Caki2 (cell line): ENCODE data around the gene SENP2. TPM values are rescaled to one million over a fixed set of nuclear protein-coding genes. Genes with fewer than 3 reads are reported as not detected.
"Not testable (repeated sequence)": the region's sequence is repeated elsewhere in the genome, so short reads cannot be mapped to it uniquely, and the experiment has no call there.

Experiments used
- DNase-seq: peaks from one replicate; pipeline ENCODE4 v3.0.0-alpha.2; 2015; ENCODE audit warnings: low read depth
- in situ Hi-C: cut with HindIII; loops from 2 replicates; pipeline ENCODE4 v1.10.0; 2016; ENCODE audit warnings: low sequenced_read_pairs, low pct_unique_long_range_greater_than_20kb, mixed read lengths
- total RNA-seq: library from RNA; depleted of rRNA; stranded (reverse); fragments of >200 nt; shearing (Covaris generic); gene quantifications from 2 replicates; pipeline ENCODE4 v1.2.3, GENCODE V29; 2014; ENCODE audit warnings: low replicate concordance; rRNA removed

The SENP2 gene
- 5.1 and 28.4 TPM in 2 replicates for total RNA-seq

DNA sequence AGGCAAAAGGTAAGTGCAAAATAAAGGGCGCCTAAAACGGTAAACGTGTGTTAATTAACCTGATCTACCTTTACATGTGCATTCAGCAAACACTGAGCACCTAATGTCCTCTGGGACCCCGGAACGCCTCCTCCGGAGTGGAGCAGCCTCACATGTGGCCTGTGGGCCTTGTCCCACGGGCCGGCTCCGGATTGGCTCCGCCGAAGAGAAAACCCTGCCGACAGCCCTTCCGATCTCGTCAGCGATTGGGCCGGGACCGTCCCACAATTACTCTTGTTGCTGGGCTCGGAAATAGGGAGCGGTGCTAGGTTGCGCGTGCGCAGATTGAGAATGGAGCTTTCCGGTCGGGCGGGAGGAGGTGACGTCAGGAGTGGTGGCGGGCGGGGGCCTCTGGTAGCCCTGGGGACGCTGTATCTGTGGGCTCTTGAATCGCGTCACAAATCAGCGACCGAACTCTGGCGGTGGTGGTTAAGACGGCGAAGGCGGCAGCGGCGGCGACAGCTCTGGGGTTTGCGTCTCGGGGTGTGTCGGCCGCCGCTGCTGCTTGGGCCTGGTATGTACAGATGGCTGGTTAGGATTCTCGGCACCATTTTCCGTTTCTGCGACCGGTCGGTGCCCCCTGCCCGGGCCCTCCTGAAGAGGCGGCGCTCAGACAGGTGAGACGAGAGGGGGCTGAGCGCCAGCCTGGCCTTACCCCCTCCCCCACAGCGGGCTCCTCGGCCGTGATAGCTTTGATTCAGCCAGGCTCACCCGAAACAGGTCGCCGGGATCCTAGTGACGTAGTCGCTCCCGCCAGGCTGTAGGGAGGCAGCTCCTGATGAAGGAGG is at the start of gene SENP2:
SENP2 (plus strand) TSS at position 437 of the 827 bp plus-strand sequence; CDS start at position 556, 119 bp downstream.
- peak; percentile 98 for DNase-seq
- in situ Hi-C loops: no loop called here

GRCh38 chr3:185537369-185537970 is 48.6 kb upstream of the SENP2 start:
- in situ Hi-C loops: no loop called here
- peak; percentile 98 for DNase-seq

DNA sequence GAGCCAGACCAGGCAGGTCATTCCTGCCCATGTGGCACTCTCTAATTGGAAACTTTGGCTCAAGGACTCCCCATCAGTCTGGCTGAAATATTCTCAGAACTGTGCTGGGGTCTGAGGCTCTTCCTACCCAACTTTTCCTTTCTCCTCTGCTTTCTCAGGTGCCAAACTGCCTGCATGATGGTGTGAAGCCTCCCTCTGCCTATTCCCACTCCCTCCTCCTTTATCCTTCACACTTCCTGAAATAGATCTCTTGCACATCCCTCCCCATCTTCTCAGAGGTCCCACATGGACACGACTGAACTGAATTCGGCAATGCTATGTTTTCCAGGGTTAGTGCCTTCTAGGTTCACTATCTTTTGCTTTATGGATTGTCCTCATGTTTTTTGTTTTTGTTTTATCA is 46.2 kb upstream of the SENP2 start:
- in situ Hi-C loops: no loop called here
- no peak for DNase-seq

GRCh38 chr3:185540695-185541094 is 45.4 kb upstream of the SENP2 start:
- in situ Hi-C loops: no loop called here
- no peak for DNase-seq

- DNase-seq: peak; percentile 91
- in situ Hi-C loops: no loop called here
Observed at GRCh38 chr3:185549122-185549521, 37.0 kb upstream of the SENP2 start.

DNA sequence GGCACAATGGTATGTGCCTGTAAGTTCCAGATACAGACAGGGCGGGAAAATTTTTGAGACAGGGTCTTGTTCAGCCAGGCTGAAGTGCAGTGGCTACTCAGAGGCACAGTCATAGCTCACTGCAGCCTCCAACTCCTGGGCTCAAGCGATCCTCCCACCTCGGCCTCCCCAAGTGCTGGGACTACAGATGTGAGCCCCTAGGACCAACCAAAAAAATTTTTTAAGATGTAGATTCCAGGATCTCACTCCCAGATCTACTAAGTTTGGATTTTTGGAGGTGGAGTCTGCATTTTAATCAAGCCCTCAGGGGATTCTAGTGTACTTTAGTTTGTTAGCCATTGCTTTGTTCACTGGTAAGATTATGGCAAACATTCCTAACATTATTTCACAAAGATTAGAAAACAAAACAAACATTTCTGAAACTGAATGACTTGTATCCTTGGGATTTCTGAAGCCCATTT is 36.4 kb upstream of the SENP2 start:
- in situ Hi-C loops: no loop called here
- DNase-seq: peak; percentile 70

GRCh38 chr3:185552358-185552877 is 33.7 kb upstream of the SENP2 start, which contains the start of gene LIPH:
TSS of gene LIPH (minus strand) at chr3:185552588. CDS start at chr3:185552471, 117 bp downstream.
- in situ Hi-C loops: no loop called here
- DNase-seq: peak; percentile 73

DNA sequence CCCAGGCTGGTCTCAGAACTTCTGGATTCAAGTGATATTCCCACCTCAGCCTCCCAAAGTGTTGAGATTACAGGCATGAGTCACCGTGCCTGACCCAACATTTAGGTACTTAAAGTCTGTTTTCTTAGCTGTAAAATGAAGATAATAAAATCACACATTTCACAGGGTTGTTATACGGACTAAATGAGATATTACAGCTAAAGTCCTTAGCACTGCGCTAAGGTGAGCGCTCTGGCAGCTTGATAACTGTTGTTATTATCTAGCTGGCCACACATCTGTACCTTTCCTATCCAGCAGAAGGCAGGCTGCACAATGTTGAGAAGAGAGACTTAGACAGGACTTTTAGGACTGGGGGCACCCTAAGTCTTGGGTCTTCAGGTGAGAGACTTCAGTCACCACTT is 31.0 kb upstream of the SENP2 start:
- no peak for DNase-seq
- in situ Hi-C loops: no loop called here

DNA sequence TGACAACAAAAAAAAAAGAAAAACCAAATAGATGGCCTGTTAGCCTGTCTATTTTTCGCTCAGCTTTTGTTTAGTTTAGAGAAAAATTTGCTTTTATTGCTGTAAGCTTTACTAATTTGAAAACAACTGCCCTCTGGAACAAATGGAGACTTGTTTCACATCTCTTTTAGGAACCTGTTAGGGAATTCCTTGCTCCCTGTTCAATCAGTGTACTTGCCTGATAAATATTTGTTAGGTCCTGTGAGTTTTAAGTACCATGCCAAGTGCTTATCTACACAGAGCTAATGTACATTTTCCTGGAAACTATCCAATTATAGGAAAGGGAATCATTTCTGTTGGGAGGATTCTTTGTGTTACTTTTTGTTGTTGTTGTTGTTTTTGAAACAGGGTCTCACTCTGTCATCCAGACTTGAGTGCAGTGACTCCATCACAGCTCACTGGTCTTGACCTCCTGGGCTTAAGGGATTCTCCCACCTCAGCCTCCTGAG is 30.2 kb upstream of the SENP2 start:
- in situ Hi-C loops: no loop called here
- no peak for DNase-seq

DNA sequence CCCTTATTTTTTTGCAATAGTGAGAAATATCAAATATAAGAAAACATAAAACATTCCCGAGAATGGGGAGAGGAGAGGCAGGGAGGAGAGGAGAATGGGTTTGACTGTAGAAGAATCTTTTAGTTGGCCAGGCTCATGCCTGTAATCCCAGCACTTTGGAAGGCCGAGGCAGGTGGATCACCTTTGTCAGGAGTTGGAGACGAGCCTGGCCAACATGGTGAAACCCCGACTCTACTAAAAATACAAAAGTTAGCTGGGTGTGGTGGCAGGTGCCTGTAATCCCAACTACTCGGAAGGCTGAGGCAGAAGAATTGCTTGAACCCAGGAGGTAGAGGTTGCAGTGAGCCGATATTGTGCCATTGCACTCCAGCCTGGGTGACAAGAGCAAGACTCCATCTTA is 29.5 kb upstream of the SENP2 start:
- in situ Hi-C loops, DNase-seq: not testable (repeated sequence)

DNA sequence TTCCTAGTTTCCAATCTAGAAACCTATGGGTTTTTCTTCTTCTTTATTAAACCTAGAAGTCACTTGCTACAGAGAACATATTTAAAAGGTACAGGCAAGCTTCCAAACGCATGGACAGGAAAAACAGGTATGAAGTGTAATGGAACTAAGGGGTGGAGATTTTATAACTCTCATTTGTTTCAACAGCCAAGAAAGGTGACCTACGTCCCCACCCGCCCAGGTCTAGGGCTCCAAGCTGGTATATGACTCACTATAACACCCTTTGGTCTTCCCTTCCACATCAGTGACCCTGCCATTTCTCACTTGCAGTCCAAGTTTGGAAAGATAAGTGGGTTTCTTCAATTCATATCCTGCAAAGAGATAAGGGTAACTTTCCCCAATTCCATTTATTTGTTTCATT is 27.7 kb upstream of the SENP2 start:
- peak; percentile 46 for DNase-seq
- in situ Hi-C loops: no loop called here

DNA sequence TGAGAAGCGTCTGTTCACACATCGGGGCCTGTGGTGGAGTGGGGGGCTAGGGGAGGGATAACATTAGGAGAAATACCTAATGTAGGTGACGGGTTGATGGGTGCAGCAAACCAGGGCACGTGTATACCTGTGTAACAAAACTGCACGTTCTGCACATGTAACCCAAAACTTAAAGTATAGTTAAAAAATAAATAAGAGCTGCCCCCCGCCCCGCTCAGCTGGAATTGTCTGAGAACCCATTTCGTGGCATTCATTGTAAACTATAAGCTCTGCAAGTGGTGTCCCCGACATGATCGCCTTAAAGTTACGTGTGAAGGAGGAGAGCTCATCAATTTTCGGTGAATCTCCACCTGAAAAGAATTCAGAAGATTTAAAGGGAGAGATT is 26.4 kb upstream of the SENP2 start:
- in situ Hi-C loops: no loop called here
- no peak for DNase-seq

DNA sequence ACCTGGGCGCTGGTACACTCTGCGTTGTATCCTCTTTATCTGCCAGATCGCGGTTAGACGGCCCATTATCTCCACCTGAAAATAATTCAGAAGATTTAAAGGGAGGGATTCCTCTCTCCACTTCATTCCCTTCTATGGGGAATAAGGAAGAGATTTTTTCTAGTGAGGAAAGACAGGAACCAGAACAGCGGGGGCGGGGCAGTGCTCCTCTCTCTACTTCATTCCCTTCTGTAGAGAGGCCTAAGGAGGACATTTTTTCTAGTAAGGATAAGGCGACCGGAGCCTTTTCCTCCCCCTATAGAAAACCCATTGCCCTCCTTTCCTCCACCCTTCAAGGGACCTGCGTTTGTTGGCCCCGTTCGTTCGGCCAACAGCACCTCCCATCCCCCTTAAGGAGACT is 25.4 kb upstream of the SENP2 start:
- no peak for DNase-seq
- in situ Hi-C loops: no loop called here

DNA sequence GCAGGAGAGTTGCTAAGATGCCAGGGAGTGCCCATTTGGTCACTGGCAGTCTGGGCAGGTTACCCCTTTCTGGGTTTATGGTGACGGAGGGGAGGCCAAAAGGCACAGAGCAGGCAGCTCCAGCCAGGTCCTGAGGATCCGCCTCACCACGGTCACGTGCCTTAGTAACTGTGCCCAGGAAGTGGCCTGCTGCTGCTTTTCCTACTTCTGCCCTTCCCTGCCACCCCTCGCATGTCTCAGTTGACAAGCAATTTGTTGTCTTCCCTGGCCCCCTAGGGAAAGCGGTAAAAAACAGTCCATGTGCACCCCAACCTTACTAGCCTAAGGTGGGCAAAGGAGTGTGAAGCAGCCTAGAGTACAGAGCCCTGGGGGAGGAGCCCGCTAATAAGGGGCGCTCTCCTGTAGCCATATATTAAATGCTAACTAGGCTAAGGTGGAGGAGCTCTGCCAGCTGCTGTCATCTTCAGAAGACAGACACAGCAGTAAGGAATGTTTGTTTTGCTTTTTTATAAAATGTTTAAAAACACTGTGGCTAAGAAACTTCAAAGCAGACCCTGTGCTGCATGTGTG is 24.6 kb upstream of the SENP2 start:
- in situ Hi-C loops: no loop called here
- no peak for DNase-seq

- in situ Hi-C loops: no loop called here
- no peak for DNase-seq
Observed at GRCh38 chr3:185561958-185562357, 24.1 kb upstream of the SENP2 start.

DNA sequence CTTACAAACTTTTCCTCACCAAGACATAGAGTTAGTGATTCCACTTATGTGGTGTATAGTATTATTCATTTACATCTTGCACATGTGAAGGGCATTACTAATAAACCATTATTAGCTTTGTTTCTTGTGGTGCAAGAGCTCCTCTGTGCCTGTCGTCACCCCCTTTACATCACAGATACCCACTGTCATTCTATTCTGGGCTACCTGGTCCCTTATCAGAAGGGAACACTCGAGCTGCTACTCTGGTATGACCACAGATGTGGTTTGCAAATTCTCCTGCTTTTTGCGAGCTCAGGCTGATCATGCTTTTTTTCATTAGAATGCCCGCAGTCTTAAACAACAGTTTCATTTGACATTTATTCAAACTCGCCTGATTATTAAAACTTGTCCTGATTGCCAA is 13.9 kb upstream of the SENP2 start:
- DNase-seq: no peak
- in situ Hi-C loops: no loop called here

DNA sequence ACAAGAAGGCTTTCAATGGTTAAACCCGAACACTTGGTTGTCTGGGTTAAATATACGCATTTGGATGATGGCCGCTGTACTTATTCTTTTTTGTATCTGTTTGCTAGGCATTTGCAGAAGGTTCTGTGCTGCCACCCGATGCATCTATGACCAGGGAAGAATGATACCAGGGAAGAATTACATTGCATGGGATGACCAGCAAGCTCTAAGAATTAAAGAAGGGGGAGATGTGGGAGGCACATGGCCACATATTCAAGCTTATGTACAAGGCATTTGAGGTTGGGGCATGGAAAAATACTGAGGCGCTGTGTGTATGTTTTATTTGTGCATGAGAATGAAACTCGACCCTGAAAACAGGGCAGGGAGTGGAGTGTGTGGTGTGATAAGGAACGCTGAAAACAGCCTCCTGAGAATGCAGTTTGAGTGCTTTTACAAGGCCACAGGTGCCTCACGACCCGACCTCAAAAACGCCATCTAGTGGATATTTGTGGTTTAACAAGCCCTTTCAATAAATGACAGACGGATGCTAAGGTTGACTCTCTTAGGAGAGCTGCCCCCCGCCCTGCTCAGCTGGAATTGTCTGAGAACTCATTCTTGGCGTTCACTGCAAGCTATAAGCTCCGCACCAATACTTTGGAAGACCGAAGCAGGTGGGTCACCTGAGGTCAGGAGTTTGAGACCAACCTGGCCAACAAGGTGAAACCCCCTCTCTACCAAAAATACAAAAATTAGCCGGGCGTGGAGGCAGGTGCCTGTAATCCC is 10.8 kb upstream of the SENP2 start:
- DNase-seq, in situ Hi-C loops: not testable (repeated sequence)

DNA sequence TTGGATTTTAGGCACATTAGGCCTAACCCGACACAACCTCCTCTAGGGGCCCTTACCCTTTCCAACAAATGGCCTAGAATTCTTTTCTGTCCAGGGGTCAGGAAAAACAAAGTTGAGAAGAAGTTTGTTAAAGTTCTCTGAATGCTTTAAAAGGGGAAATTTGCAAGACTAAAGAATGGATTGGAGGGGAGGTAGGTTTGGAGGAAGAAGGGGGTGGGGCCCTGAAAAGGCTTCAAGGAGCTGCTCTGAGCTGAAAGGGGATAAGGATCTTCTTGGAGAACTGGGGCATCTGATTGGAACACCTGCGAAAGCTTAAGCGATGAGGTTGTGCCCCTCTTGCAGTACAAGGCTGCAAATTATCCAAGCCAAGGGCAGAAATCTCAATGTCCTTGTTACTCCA is 3.9 kb upstream of the SENP2 start:
- in situ Hi-C loops: no loop called here

More for the DNA sequence above, 3.9 kb upstream of the SENP2 start:
- DNase-seq: no peak
